NCI-H748 treated with DMSO at 0.1 percent for 48 hours (cell line): ENCODE measurements around the gene ITGA1.

ENCODE experiments used
- DNase-seq: peaks from one replicate; lab custom pipeline; 2025; lab: John Stamatoyannopoulos, UW

ITGA1 gene

DNA sequence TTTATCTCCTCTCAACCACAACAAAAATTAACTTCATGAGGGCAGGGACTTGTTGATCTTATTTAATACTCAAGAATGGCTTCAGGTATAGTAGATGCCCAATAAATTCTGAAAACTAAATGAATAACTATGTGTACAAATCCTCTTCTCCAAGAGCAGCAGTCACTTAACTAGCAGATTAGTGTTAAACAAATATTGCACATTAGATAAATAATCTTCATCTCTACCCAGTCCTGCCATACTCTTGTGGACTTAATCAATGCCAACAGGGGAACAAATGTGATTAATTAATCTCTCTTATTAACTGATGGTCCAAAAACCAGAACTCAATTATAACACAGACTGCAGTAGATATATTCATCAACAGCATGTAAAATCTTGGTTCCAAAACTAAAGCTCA, 15.0 kb upstream of the ITGA1 start:
- no peak for DNase-seq

DNA sequence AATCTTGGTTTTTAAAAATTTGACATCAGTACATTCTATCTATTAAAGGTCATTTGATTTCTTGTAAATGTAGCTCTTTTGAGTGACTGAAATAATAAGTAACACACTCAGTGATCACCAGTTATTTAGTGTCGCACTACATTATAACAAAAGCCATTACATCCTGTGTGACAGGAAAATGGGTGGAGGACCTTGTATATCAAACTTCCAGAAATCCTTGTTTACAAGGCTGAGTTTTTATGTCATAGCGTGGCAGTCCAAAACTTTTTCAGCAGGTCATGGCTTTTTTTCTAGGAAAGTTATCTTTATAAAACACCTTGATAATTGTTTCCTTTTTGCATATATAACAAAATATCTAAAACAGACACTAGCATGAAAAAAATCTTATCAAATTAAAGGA, 14.4 kb upstream of the ITGA1 start:
- no peak for DNase-seq

DNA sequence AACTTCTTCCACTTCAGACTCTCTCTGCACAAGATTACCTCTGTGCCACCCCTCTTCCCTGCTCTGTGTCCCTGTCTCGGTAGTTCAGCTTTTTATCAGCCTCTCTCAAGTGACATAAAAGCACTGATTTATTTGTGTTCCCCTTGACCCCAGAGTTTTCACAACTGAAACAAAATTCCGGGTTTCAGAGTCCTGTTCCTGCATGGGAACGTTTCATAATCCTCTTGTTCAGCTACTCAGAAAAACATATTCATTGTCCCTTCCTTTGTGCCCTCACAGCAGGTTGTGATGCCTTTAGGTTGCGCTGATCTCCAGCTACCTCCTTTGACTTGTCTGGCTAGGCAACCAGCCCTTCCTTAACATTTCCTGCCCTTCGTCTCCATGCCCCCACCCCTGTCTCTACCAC, 13.7 kb upstream of the ITGA1 start:
- no peak for DNase-seq

DNA sequence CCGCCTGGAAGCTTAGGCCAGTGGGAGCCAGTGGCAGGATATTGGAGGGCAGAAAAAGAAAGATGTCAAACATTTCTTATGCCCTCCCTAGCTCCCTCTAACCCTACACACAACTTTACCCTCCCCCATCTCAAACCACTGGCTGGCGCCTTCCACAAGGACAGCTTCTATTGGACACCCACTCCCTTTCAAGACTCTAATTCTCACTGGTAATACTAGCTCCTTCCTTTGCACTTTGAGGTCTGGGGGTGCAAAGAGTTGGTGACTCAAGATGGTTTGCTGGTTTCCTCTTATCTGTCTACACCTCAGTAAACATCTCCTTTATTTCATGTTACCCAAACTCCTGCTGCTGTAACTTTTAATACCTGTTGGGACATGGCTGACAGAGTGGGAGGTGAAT, 11.6 kb upstream of the ITGA1 start:
- DNase-seq: no peak

DNA sequence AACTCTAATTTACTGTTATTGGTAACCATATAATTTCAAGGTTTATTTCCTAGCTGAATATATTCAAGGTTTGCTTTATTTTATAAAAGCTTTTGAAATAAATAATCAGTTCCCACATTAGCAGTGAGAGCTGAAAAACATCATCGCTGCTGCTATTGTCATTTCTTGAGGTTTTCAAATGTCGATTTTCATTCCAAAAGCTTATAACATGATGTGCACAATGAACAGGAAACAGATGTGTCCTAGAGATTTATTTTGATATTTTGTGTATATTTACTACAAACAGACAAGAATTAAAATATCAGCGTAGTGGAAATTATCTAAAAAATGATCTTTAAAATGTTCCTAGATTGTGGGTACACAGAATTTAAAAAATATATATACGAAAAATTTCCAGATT, 10.5 kb upstream of the ITGA1 start:
- no peak for DNase-seq

DNA sequence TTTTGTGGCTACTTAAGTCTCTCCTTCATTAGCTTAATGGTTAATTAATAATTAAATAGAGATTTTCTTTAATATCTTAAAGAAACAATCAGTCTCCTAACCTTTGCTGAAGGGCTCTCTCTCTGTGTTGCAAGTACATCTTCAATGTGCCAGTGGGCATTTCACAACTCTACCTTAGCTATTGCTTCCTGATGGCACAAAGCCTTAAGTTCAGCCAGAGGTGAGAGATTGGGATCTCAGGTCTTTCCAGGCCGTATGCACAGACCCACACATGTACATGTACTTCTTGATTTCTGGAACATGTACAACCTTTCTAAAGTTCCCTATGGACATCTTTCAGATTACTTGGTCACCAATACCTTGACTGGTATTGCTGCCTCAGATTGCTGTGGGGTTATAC, 8.9 kb upstream of the ITGA1 start:
- no peak for DNase-seq

DNA sequence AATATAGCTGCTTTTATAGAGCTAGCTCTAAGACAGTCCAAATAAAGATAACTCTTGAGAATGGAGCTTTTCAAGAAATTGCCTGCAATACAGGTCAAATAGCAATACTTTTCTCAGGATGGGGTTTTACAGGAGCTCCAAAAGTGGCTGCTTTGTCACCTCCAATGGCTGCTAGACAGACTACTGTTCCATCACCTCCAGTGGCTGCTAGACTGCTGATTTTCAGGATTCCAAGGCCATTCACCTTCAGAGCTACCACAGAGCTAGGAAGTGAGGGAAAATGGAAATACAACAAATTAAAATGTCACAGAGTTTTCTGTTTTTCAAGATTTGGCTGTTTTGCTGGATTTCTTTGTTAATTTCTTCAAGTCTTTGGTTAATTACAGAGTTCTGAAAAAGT, 8.5 kb upstream of the ITGA1 start:
- DNase-seq: no peak

DNA sequence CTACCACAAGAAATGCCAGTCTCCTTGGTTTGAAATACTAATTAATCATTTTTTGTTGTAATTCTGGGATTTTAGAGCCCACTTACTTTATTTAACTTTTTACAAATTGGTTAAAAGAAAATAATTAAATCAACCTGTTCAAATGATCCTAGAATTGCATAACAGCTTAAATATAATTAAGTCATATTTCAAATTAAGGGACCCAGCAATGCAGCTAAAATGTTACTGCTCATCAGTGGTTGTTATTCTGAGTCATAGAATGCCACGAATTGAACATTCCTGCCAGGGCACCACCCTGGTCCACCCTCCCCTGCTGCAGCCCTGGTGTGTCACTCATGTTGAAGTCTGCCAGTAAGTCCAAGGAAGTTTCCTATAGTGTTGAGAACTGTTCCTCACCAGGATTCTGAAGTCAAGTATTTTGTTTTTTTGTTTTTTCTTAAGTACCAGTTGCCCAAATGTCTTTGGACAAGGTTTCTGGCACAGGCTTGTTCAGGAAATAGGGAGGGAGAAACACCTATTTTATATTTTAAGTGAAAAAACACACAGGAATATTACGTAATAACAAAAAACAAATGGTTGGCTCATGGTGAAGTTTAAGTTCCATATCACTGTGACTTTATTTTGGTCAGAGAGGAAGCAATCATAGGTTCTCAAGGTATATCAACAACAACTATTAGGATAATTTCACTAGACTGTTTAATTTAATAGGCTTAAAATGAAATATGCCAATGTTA, 4.3 kb upstream of the ITGA1 start:
- DNase-seq: no peak

DNA sequence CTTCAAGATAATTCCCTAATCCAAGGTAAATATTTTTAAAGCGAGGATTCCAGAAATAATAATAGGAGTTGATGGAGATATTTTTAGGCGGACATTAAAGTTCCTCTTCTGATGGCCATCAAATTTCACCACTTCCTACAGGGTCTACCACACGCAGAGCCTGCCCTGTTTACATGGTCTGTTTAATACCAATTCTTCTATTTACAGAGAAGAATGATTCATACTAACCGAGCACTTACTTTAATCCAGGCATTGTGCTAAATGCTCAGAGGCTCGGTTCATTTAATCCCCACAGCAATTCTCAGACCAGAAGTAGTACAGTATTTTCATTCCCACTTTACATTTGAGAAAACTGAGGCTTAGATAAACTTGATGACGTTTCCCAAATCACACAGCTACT, 3.0 kb upstream of the ITGA1 start:
- no peak for DNase-seq

DNA sequence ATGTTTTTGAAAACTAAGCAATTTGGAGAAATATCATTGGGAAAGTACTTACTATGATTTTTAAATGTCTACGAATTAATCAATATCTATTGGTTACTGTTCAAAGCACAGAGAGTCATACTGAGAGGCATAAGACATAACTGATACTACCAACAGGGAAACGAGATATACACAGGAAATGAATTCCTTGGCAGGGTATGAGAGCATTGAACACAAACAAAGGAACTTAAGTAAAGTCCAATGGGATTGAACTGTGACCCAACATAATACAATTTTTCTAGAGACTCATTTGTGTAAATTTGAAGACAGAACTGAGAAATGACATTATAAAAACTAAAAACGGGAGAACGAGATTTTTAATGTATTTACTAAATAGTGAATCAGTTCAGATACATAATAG, 1.3 kb upstream of the ITGA1 start:
- DNase-seq: no peak

DNA sequence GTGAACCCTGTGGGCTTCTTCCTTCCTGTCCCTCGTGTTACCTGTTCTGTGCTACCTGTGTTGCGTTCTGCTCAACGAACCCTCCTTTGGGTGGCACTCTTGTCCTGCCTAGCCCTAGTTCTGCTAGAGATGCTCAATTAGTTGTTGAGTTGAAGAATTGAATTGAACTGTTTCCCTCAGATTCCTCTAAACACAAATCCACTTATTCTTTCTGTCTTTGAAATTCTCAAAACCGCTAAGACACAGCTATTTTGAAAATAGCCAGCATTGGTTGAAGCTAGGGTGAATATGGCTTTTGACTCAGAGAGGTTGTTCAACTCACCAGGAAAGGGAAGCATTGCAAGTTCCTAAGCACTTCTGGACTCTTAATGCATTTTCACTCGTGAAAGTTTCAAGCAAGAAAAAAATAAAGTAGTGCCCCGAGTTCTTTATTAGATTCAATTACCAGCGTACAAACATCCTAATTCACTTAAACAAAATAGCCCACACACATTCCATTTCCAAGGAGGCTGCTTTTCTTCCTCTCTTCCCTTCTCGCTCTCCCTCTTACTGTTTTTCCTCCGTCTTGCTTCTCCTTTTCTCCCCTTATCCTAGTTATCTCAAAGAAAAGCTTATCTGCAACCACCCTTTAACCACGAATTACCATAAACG, 642 bp upstream of the ITGA1 start:
- peak; percentile 67 for DNase-seq

DNA sequence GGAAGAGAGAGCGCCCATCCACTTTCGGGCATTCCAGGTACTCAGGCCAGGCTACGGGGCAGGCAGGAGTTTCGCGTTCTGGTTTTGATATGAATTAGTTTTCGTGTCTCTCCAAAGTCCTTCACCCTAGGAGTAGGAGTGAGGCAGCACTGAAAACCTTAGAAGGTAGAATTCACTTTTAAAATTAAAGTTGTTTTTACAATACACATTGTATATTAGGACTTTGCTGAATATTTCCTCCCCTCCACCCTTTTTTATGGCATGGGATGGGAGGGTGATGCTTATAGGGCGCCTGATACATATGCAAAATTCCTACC, 747 bp downstream of the ITGA1 start:
- no peak for DNase-seq

DNA sequence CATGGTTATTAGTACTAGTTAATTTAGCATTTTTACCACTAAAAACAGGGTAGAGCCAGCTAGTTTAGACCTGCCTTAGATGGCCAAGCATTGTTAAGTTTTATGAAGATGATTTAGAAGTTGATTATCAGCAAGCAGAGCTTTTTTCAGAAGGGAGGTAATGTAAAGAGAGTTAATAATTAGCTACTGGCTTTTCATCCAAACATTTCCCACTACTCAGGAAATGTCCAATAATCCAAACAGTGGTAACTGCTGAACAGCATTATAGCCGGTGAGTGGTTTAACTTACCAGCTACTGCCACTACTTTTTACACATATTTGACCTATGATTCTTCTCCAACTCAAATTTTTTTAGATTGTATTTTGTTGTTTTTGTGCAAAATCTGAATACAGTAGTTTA, 1.7 kb downstream of the ITGA1 start:
- no peak for DNase-seq

DNA sequence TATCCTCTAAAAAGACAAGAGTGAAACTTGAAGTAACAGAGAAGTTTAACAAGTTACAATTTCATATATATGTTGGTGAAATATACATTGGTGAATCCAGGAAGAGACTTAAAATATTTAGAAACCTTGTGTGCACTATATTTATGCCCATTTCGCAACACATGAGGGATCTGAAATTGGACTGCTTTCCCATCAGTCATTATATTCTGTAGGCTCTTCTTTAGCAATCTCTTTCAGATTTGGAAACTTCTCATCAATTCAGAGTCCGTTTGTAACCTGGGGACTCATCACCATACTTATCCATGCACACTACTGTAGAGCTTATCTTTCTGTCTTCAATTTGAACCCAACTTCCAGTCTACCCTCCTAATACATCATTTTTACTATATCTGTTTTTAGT, 2.1 kb downstream of the ITGA1 start:
- DNase-seq: no peak

DNA sequence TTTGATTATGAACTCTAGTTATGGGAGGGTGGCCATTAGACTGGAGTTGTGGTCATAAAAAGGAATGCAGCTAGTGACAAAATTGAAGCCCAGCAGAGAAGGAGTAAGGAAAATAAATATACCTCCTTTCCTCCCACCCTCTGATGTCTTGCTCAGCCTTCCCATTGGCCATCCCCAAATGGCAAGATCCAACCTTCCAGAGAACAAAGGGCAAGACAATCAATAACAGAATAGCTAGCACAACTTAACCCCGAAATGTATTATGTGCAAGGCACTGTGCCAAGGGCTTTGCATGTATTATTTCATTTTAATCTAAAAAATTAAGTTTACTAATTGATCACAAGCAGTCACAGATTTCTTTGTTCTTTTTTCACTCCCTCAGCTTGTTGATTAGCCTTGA, 3.6 kb downstream of the ITGA1 start:
- DNase-seq: no peak

DNA sequence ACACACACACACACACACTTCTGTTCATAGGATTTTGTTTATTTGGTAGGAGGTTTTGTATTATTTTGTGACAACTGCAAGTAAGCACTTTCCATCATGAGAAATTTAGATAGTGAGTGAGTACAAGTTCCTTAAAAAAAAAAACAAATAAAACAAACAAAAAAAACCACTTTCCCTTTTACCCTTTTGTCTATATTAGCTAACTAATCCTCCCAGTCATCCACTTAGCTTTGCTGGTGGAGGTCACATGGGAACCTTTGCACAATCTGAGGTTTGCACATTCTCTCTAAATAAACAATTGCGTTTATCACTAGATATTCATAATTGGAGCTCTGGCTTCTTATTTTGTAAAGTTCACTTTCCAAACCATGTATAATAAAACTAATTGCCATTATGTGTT, 6.8 kb downstream of the ITGA1 start:
- no peak for DNase-seq

DNA sequence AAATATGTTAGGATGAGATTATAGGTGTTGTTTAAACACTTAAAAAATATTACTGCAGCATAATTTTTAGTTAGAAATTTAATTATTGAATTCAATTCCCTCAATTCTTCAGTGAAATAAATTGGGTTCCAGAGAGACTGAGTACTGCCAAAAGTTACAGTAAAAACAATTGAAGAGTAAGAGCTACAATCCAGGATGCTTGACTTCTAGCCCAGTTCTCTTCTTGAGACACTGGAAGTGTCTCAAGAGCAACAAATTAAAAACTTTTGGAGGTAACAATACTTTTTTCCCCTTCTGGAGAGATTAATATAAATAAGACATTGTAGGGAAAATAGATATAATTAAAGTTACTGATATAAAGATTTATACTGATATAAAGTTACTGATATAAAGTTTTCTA, 8.3 kb downstream of the ITGA1 start:
- DNase-seq: no peak

DNA sequence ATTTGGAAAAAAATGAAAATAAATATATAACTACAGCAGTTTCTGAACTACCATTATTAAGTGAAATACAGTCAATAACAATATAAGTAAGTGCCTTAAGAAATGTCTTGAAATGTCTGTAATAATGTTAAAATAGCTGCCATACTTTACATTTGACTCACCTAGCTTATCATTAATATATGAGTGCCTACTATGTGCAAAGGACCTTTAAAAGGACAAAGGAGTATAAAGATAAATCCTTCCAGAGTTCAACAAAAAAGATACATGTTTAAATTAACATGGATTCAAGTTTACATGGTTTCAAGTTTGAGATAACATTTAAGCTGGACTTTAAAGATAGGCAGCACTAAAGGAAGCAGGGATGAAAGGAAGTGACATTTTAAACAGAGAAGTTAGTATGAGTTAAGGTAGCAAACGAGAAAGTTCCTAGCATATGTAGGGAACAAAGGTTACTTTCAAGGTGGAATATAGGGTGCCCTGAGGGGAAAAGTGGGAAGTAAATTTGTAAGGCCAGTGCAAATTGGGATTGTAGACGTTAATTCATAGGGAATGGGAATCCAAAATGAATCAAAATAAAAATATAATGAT, 8.9 kb downstream of the ITGA1 start:
- DNase-seq: no peak

DNA sequence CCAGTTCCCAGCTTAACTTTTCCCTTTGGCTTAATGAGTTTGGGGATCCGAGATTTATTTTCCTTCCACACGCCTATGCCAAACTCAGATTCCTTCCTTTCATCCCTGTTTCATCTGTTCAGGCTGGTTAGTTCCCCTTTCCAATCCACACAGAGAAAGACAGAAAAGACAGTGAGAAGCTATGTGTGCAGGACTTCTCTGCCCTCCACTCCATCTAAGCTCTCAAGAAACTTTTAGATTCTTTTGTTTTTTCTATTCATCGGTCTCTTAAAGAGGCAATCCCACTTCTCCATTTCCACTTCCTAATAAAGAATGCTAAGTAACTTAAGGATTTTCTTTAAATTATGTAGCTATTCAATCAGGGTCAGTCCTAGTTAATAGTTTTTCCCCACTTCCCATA, 11.2 kb downstream of the ITGA1 start:
- DNase-seq: no peak

DNA sequence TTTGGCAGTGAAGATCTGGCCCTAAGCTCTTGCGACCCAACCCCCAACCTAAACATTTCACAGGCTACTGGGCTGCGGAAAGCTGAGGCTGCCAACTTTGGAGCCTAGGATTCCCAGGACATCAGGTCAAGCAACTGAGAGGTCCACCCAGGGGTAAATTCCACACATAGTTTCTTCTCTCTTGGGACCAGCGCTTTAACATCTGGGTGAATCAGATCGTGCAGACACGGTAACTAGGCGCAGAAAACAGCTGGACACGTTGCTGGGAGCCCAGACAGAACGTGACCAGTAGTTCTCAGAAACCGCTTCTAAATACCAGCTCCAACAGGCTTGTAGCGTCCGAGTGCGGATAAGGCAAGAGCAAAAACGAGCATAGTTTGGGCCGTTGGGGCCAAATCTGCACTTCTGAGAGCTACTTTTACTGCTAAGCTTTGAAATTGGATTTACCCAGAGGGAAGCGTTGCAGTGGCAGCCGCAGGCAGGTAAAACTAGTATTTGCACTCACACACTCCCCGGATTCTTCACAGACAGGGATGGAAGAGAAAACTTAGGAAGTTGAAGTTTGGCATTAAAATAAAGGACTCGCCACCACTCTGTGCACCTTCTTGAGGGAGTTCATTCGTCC, 11.8 kb downstream of the ITGA1 start:
- DNase-seq: no peak

DNA sequence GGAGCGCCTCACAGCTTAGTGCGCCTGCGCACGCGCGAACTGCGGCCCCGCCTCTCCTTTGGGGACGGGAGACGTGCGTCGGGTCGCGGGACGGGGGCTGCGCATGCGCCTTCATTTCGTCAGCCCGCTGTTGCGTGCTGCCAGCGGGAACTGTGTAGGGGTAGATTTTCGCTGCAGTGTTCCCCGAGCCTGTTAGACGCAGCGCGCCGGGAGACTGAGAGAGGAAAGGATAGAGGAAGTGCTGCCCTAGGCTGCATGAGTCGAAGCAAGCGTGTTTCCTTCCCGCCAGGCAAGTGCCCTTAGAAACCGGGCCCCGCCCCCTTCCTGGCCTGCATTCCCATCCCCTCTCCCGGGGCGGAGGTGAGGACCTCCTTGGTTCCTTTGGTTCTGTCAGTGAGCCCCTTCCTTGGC, 12.3 kb downstream of the ITGA1 start:
- DNase-seq: peak; percentile 91

DNA sequence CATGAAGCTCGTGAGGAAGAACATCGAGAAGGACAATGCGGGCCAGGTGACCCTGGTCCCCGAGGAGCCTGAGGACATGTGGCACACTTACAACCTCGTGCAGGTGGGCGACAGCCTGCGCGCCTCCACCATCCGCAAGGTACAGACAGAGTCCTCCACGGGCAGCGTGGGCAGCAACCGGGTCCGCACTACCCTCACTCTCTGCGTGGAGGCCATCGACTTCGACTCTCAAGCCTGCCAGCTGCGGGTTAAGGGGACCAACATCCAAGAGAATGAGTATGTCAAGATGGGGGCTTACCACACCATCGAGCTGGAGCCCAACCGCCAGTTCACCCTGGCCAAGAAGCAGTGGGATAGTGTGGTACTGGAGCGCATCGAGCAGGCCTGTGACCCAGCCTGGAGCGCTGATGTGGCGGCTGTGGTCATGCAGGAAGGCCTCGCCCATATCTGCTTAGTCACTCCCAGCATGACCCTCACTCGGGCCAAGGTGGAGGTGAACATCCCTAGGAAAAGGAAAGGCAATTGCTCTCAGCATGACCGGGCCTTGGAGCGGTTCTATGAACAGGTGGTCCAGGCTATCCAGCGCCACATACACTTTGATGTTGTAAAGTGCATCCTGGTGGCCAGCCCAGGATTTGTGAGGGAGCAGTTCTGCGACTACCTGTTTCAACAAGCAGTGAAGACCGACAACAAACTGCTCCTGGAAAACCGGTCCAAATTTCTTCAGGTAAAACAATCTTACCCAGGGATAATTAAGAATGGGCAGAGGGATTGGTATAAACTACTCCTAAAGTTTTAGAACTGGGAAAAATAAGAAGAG, 12.9 kb downstream of the ITGA1 start:
- DNase-seq: peak; percentile 54

DNA sequence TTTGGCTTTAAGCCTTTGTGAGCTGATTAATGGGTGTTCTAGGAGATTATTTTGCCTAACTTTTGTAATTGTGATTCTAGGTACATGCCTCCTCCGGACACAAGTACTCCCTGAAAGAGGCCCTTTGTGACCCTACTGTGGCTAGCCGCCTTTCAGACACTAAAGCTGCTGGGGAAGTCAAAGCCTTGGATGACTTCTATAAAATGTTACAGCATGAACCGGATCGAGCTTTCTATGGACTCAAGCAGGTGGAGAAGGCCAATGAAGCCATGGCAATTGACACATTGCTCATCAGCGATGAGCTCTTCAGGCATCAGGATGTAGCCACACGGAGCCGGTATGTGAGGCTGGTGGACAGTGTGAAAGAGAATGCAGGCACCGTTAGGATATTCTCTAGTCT, 13.6 kb downstream of the ITGA1 start:
- peak; percentile 15 for DNase-seq
